ENCODE data around the gene MCIDAS.

The MCIDAS gene

DNA sequence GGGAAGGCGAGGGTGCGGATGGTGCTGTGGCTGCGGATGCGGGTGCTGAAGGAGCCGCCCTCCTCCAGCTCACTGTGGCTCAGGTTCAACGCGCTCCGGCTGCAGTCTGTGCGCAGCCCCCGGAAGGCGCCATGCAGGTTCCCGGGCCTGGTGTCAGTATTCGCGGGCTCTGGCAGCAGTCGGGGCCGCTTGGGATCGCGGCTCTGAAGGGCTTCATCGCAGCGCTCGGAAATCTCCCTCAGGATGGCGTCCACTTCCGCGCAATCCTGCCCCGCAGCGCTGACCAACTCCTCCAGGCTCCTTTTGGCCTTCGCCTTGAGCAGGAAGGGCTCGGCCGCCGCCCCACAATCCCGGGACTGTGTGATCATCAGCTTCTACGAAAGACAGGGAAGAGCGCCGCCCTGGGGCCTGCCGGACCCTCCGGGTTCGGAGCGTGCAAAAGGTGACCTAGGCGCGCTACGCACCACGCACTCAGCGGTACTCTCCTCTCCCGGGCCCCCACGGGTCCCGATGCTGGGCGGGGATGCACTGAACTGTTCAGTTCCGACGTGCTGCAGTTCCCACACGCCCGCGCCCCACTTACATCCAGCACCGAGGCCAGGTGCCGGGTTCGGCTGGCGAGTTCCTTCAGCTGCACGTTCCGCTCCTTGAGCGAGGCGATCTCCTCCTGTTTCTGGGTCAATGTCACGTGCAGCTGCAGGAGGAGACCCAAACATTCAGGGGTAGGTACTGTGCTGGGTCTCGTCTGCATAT lies 6.5 kb downstream of the MCIDAS start:
- TF ChIP-seq ZFX (IDR thresholded peaks at IDR 0.05), result no peak
- peak overlapping the region; percentile 2; the same call in 1 of the 2 replicates for H3K27ac ChIP-seq

DNA sequence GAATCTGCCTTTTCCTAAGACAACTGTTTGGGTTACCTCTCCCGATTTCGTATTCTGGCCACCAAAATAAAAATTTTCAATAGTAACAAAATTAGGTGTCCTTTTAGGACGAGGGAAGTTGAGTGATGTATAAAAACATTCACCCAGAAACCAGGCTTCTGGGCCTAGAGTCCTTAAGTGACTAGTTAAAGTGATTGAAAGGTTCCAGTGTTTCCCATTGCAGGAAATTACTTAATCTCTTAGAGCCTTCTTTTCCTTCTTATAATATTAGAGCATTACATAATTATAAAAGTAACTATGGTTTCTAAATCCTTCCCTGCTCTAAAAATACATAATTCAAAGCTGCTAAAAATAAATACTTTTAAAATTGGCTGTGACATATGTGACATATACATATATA lies 7.3 kb downstream of the MCIDAS start:
- no peak overlapping the region for H3K27ac ChIP-seq
- no peak for TF ChIP-seq ZFX (IDR thresholded peaks at IDR 0.05)

DNA sequence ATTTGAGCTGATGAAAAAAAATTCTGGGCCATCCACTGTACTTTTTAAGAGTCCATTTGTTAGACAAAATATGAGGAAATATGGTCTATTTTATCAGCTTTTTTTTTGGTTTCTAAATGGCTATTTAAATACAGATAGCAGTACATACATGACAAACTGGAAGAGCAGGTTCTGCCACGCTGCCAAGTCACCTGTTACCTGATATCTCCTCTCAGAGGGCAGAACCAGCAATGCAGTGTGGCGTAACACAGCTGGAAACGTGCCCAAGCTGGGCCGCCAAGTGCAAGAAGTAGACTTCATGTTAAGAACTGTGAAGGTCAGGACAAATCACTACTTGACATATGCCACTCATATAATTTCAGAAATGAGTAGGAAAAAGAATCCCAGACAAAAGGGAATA lies 8.1 kb downstream of the MCIDAS start:
- H3K27ac ChIP-seq, result no peak overlapping the region
- TF ChIP-seq ZFX (IDR thresholded peaks at IDR 0.05), result no peak
- no peak for TF ChIP-seq CTCF (conservative IDR thresholded peaks at IDR 0.05)

DNA sequence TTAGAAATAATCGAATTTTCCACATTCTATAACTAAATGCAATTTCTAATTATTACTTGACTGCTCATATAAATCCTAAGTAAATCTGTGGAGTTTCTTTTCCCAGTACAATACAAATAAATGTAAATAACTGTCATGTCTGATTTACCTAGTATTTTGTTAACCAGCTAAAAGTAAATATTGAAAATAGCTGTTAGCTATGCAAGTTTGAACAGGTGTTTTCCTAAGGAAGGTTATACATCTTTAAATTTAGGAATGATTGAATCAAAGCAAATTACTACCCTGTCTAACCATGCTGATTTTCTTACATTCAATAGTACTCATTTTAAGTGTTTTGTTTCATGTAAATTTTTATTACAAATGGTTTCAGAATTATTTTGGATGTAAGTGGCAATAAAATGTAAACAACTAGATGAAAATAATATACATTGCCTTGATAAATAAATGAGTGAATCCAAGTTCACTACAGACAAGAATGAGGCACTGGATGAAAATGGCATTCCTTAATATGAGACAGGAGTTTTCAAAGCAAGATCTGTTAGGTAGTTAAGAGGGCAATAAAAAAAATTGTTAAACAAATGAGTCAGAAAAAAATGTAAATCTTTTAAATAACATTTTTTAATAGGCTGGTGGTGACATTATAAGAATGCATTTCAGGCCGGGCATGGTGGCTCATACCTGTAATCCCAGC lies 15.8 kb downstream of the MCIDAS start:
- TF ChIP-seq ZFX (IDR thresholded peaks at IDR 0.05) (no peak), CTCF (conservative IDR thresholded peaks at IDR 0.05) (no peak)
- no peak overlapping the region for H3K27ac ChIP-seq

- TF ChIP-seq ZFX (IDR thresholded peaks at IDR 0.05), result no peak
- TF ChIP-seq CTCF (conservative IDR thresholded peaks at IDR 0.05), result no peak
- no peak overlapping the region for H3K27ac ChIP-seq
Measured at GRCh38 chr5:55205001-55205400, 22.1 kb downstream of the MCIDAS start.

DNA sequence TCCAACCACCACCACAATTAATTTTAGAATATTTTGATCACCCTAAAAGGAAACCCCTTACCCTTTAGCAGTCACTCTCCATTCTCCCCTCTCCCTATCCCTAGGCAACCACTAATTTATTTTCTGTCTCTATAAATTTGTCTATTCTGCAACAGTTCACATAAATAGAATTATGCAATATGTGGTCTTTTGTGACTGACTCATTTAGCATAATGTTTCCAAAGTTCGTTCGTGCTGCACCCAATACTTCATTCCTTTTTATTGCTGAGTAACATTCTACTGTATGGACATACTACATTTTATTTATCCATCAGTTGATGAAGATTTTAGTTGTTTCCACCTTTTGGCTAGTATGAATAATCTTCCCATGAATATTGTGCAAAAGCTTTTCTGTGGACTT lies 36.0 kb downstream of the MCIDAS start:
- TF ChIP-seq ZFX (IDR thresholded peaks at IDR 0.05) (no peak), CTCF (conservative IDR thresholded peaks at IDR 0.05) (no peak)

DNA sequence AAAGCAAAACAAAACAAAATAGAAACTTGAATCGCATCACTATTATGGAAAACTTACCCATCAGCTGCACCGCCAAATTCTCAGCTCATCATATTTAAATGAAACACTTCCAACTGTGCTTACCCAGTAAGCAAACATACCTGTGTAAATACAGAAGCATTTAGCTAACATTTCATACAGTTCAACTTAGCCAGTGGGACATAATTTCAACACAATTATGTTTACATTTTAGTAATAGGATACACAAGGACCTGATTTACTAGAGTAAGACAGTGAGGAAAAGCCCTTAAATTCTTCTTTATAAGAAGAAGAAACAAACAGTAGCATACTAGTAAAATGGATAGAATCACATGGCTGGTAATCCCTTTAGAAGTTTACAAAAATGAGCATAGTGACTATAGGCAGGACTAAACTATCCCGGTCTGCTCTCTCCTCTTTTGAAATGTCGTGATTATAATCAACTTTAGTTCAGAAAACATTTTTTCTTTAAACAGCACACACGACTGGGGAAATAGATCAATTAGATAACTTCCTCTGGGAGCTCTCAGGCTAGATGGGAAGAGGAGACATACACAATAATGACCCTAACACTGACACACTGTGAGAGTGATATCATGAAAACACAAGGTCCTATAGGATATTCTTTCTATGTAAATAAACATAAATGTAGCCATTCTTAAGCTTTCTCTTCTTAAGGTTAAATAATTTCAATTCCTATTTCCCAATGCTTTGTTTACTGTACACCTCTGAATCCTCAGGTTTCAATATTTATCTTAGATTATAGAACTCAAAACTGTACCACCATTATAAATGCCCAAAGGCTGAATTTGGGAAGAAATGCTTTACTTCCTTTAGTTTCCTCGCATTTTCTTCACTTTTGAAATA lies 38.2 kb downstream of the MCIDAS start:
- TF ChIP-seq ZFX (IDR thresholded peaks at IDR 0.05), result no peak
- no peak for TF ChIP-seq CTCF (conservative IDR thresholded peaks at IDR 0.05)
- H3K27ac ChIP-seq, result no peak overlapping the region

More for the DNA sequence above, 36.0 kb downstream of the MCIDAS start:
- H3K27ac ChIP-seq, result no peak overlapping the region

DNA sequence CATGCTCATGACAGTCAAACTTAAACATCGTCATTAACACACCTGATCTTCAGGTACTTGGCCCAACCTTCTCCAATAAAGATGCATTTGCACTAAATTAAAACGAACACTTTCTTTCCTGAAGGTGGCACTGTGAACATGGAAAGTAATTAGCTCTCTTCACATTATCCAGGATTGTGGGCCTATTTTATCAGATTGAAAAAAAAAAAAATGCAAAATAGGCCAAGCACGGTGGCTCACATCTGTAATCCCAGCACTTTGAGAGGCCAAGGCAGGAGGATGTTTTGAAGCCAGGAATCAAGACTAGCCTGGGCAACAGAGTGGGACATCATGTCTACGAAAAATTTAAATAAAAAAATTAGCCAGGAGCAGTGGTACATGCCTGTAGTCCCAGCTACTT lies 39.7 kb downstream of the MCIDAS start:
- no peak overlapping the region for H3K27ac ChIP-seq
- TF ChIP-seq ZFX (IDR thresholded peaks at IDR 0.05), result no peak
- TF ChIP-seq CTCF (conservative IDR thresholded peaks at IDR 0.05), result peak; percentile 77

Data from C4-2B (cell line).